Neural cell (in vitro differentiated cells): ENCODE results near the gene SV2A. TPM values are rescaled to one million over a fixed set of nuclear protein-coding genes. Genes with fewer than 3 reads are reported as not detected.

Experiments
- H2AFZ ChIP-seq: fragments of 200-600, 300-800 bp; sonication (generic), shearing (Covaris generic); 2 replicates; pipeline ENCODE4 v1.6.0; 2014; ENCODE audit warnings: low read depth, mild to moderate bottlenecking, antibody characterized with exemption, low read length, moderate library complexity
- H3F3A ChIP-seq: fragments of 200-600 bp; shearing (Covaris generic); 2 replicates; pipeline ENCODE4 v1.6.1; 2016; ENCODE audit warnings: mild to moderate bottlenecking, moderate library complexity, mixed read lengths, antibody characterized with exemption, low read length; ENCODE audit not compliant: insufficient read depth, poor library complexity, severe bottlenecking
- H3K27ac ChIP-seq: fragments of 200-600, 300-800 bp; sonication (generic), shearing (Covaris generic); 2 replicates; pipeline ENCODE4 v1.5.1; 2014; ENCODE audit warnings: mild to moderate bottlenecking, low read length, moderate library complexity
- H3K27me3 ChIP-seq: fragments of 300-800, 200-600 bp; sonication (generic), shearing (Covaris generic); 2 replicates; pipeline ENCODE4 v1.6.0; 2014; ENCODE audit warnings: mild to moderate bottlenecking, low read depth, low read length, moderate library complexity; ENCODE audit not compliant: insufficient read depth
- H3K36me3 ChIP-seq: fragments of 300-800, 200-600 bp; sonication (generic), shearing (Covaris generic); 2 replicates; pipeline ENCODE4 v1.5.1; 2014; ENCODE audit warnings: mild to moderate bottlenecking, antibody characterized with exemption, low read length, moderate library complexity; ENCODE audit not compliant: insufficient read depth
- H3K4me2 ChIP-seq: fragments of 300-800, 200-600 bp; sonication (generic), shearing (Covaris generic); 2 replicates; pipeline ENCODE4 v1.6.0; 2014; ENCODE audit warnings: mild to moderate bottlenecking, low read length
- H3K4me3 ChIP-seq: fragments of 300-800, 200-600 bp; sonication (generic), shearing (Covaris generic); 2 replicates; pipeline ENCODE4 v1.5.1; 2014; ENCODE audit warnings: mild to moderate bottlenecking, low read length, moderate library complexity
- H3K79me2 ChIP-seq: fragments of 200-600 bp; shearing (Covaris generic); replicated peaks from 2 replicates; pipeline ENCODE4 v1.6.0; 2014; ENCODE audit warnings: mild to moderate bottlenecking, low read length, moderate library complexity; ENCODE audit not compliant: insufficient read depth
- H3K9ac ChIP-seq: fragments of 300-800, 200-600 bp; sonication (generic), shearing (Covaris generic); 2 replicates; pipeline ENCODE4 v1.6.1; 2016; ENCODE audit warnings: mild to moderate bottlenecking, low read length, mixed read lengths
- H3K9me2 ChIP-seq: fragments of 200-600 bp; shearing (Covaris generic); 2 replicates; pipeline ENCODE4 v1.6.1; 2016; ENCODE audit warnings: mild to moderate bottlenecking, low read length, mixed read lengths; ENCODE audit not compliant: insufficient read depth
- H3K9me3 ChIP-seq: fragments of 200-600, 300-800 bp; sonication (generic), shearing (Covaris generic); 2 replicates; pipeline ENCODE4 v1.6.1; 2016; ENCODE audit warnings: mild to moderate bottlenecking, mixed run types, low read length, moderate library complexity, mixed read lengths
- H4K20me1 ChIP-seq: fragments of 200-600 bp; shearing (Covaris generic); 2 replicates; pipeline ENCODE4 v1.6.1; 2016; ENCODE audit warnings: mild to moderate bottlenecking, mixed run types; ENCODE audit not compliant: insufficient read depth
- EP300 ChIP-seq: fragments of 450-650 bp; conservative IDR thresholded peaks from 2 replicates; pipeline ENCODE4 v1.6.1; 2014; ENCODE audit warnings: antibody characterized with exemption, mild to moderate bottlenecking, moderate library complexity; ENCODE audit not compliant: poor library complexity, severe bottlenecking
- EZH2 ChIP-seq: fragments of 200-600, 300-800 bp; shearing (Covaris generic), sonication (generic); IDR thresholded peaks from 2 replicates; pipeline ENCODE4 v1.6.1; 2014; ENCODE audit warnings: antibody characterized with exemption, low read length, borderline replicate concordance, mild to moderate bottlenecking; ENCODE audit not compliant: insufficient read depth, poor library complexity, severe bottlenecking
- MXI1 ChIP-seq: fragments of 450-650 bp; conservative IDR thresholded peaks from 2 replicates; pipeline ENCODE4 v1.6.1; 2014; ENCODE audit warnings: antibody characterized with exemption, mild to moderate bottlenecking; ENCODE audit not compliant: poor library complexity, severe bottlenecking
- POLR2AphosphoS5 ChIP-seq: IDR thresholded peaks from 2 replicates; pipeline ENCODE4 v1.6.1; 2012
- RAD21 ChIP-seq: fragments of 450-650 bp; conservative IDR thresholded peaks from 2 replicates; pipeline ENCODE4 v1.6.1; 2014; ENCODE audit warnings: antibody characterized with exemption, mild to moderate bottlenecking, moderate library complexity
- SMC3 ChIP-seq: fragments of 450-650 bp; conservative IDR thresholded peaks from 2 replicates; pipeline ENCODE4 v1.6.1; 2014; ENCODE audit warnings: antibody characterized with exemption, mild to moderate bottlenecking, moderate library complexity; ENCODE audit not compliant: poor library complexity
- TAF1 ChIP-seq: IDR thresholded peaks from 2 replicates; pipeline ENCODE4 v1.6.1; 2012; ENCODE audit warnings: low read depth
- polyA plus RNA-seq: library from polyadenylated mRNA; depleted of rRNA; stranded (reverse); fragments of >200 nt; gene quantifications from 2 replicates; pipeline ENCODE4 v1.2.3, GENCODE V29; 2014
- TF ChIP-seq, protein P1 (sequence below): fragments of 450-650 bp; IDR thresholded peaks from 2 replicates; pipeline ENCODE4 v1.5.1; 2014; ENCODE audit warnings: antibody characterized with exemption, mild to moderate bottlenecking, moderate library complexity; ENCODE audit not compliant: poor library complexity, severe bottlenecking
- TF ChIP-seq, protein P2 (sequence below): IDR thresholded peaks from 2 replicates; pipeline ENCODE4 v1.6.1; 2012; ENCODE audit warnings: borderline replicate concordance

SV2A gene
- polyA plus RNA-seq, 1 donor from 2014 or later, result 78.1 TPM

DNA sequence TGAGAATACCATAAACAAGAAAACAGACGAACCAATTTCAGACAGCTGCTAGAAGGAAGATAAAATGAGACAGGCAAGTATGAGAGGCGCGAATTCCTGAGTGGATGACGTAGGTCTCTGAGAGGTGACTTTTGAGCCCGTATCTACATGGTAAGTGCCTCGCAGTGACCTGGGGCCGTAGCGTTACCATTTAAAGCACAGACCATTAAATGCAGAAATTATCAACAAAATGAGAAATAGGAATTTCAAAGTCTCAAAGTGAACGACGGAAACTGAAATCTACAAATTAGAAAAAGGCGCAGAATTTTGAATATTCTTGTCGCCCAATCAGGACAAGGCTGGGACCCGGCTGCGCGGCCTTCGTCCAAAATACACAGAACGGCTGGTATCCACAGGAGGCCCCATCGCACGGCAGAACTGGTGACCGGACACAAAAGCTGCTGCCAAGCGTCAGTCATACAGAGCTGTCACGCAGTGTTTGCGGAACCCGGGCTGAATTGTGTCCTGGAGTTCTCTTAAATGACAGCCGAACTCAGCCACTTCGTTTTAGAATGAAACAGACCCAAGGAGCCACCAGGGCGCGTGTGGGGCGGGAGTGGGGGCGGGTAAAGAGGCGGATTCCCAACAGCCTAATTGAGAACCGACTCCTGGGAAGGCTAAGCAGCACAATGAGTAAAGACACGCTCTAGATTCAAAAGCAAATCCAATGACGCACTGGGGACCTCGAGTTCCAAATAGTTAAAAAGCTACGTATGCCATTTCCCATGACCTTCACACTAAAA is 32.1 kb downstream of the SV2A start:
- peak overlapping the region; percentile 99 for H3K4me2 ChIP-seq
- H2AFZ ChIP-seq, result no peak overlapping the region
- TF ChIP-seq EZH2, result no peak
- TF ChIP-seq MXI1, result no peak
- peak; percentile 26 for TF ChIP-seq TAF1
- TF ChIP-seq, protein P1, sequence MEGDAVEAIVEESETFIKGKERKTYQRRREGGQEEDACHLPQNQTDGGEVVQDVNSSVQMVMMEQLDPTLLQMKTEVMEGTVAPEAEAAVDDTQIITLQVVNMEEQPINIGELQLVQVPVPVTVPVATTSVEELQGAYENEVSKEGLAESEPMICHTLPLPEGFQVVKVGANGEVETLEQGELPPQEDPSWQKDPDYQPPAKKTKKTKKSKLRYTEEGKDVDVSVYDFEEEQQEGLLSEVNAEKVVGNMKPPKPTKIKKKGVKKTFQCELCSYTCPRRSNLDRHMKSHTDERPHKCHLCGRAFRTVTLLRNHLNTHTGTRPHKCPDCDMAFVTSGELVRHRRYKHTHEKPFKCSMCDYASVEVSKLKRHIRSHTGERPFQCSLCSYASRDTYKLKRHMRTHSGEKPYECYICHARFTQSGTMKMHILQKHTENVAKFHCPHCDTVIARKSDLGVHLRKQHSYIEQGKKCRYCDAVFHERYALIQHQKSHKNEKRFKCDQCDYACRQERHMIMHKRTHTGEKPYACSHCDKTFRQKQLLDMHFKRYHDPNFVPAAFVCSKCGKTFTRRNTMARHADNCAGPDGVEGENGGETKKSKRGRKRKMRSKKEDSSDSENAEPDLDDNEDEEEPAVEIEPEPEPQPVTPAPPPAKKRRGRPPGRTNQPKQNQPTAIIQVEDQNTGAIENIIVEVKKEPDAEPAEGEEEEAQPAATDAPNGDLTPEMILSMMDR, result no peak
- TF ChIP-seq SMC3, result no peak
- TF ChIP-seq EP300, result no peak
- TF ChIP-seq, protein P2, sequence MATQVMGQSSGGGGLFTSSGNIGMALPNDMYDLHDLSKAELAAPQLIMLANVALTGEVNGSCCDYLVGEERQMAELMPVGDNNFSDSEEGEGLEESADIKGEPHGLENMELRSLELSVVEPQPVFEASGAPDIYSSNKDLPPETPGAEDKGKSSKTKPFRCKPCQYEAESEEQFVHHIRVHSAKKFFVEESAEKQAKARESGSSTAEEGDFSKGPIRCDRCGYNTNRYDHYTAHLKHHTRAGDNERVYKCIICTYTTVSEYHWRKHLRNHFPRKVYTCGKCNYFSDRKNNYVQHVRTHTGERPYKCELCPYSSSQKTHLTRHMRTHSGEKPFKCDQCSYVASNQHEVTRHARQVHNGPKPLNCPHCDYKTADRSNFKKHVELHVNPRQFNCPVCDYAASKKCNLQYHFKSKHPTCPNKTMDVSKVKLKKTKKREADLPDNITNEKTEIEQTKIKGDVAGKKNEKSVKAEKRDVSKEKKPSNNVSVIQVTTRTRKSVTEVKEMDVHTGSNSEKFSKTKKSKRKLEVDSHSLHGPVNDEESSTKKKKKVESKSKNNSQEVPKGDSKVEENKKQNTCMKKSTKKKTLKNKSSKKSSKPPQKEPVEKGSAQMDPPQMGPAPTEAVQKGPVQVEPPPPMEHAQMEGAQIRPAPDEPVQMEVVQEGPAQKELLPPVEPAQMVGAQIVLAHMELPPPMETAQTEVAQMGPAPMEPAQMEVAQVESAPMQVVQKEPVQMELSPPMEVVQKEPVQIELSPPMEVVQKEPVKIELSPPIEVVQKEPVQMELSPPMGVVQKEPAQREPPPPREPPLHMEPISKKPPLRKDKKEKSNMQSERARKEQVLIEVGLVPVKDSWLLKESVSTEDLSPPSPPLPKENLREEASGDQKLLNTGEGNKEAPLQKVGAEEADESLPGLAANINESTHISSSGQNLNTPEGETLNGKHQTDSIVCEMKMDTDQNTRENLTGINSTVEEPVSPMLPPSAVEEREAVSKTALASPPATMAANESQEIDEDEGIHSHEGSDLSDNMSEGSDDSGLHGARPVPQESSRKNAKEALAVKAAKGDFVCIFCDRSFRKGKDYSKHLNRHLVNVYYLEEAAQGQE, result no peak
- no peaks in the 10 kb centered on the region for H3K27me3 ChIP-seq
- no peaks in the 10 kb centered on the region for H3K36me3 ChIP-seq
- peak overlapping the region; percentile 82 for H3K4me3 ChIP-seq
- no peaks in the 10 kb centered on the region for H4K20me1 ChIP-seq
- peak overlapping the region; percentile 97 for H3K27ac ChIP-seq
- H3K9ac ChIP-seq, result peak overlapping the region; percentile 88
- H3K79me2 ChIP-seq, result peaks cover 50% of the 10 kb centered on the region
- H3K9me3 ChIP-seq, result no peaks in the 10 kb centered on the region
- peaks cover 9% of the 10 kb centered on the region for H3F3A ChIP-seq
- no peaks in the 10 kb centered on the region for H3K9me2 ChIP-seq

DNA sequence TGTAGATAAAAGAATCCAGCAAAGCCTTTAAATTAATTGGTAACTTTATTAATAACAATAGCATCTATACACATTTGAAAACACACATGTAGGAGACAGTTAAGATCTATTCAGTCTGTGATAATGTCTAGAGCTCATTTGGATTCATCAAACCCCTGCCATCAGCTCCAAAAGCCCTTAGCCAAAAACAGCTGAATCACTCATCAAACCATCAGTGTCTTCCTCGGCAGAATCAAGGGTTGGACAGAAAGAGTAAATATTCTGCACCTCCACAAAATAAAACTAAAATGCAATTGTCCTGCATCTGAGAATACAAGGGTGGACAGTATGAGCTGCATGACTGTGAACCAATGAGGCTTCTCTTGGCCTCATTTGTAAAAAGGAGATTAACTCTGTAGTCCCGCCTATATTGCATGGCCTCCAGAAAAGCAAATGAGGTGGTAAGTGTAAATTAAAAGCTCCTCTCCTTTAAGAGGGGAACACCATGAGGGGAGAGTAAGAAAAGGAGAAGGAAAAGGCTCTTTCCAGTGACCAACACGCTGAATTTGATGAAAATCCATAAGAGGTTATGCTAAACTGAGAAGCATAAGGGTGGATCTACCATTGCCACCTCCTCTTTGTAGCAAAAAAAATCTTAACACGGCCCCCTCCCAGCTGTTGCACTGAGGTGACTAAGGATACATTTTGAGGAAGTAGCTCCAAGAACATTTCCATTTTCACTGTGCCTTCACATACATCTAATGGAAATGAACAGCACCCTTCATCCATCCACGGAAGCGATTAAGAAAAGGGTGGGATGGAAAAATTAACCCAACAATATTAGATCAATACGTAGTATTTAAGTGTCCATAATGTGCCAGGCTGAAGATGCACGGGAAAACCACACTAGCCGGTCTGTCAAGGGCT is 33.0 kb downstream of the SV2A start:
- H3K9me3 ChIP-seq, result no peaks in the 10 kb centered on the region
- peak overlapping the region; percentile 88 for H3K9ac ChIP-seq
- H3K36me3 ChIP-seq, result no peaks in the 10 kb centered on the region
- no peaks in the 10 kb centered on the region for H3K27me3 ChIP-seq
- H3K4me3 ChIP-seq, result peak overlapping the region; percentile 82
- H2AFZ ChIP-seq, result no peak overlapping the region
- H4K20me1 ChIP-seq, result no peaks in the 10 kb centered on the region
- H3K9me2 ChIP-seq, result no peaks in the 10 kb centered on the region
- peak; percentile 33 for TF ChIP-seq POLR2AphosphoS5
- TF ChIP-seq EZH2, result no peak
- no peak for TF ChIP-seq SMC3
- TF ChIP-seq RAD21, result no peak
- no peak for TF ChIP-seq TAF1
- peak overlapping the region; percentile 97 for H3K27ac ChIP-seq
- H3K4me2 ChIP-seq, result peak overlapping the region; percentile 99
- peaks cover 9% of the 10 kb centered on the region for H3F3A ChIP-seq
- H3K79me2 ChIP-seq, result peaks cover 50% of the 10 kb centered on the region
